SJCRH30 (cell line): ENCODE results near the gene AATF. TPM values are rescaled to one million over a fixed set of nuclear protein-coding genes. Genes with fewer than 3 reads are reported as not detected.

ENCODE experiments used
- DNase-seq, 2 experiments: peaks; one replicate each; pipeline ENCODE4 v3.0.0-alpha.2; 2015 to 2020
- H3K27ac ChIP-seq: fragments of 250-450 bp; sonication (Bioruptor Pico); 2 replicates; pipeline ENCODE4 v1.5.1; 2020; ENCODE audit warnings: mild to moderate bottlenecking, moderate library complexity
- H3K27me3 ChIP-seq: fragments of 250-450 bp; sonication (Bioruptor Pico); 2 replicates; pipeline ENCODE4 v1.5.1; 2020; ENCODE audit warnings: mild to moderate bottlenecking, moderate library complexity
- H3K36me3 ChIP-seq: fragments of 250-450 bp; sonication (Bioruptor Pico); 2 replicates; pipeline ENCODE4 v1.5.1; 2020; ENCODE audit warnings: mild to moderate bottlenecking, moderate library complexity
- H3K4me1 ChIP-seq: fragments of 250-450 bp; sonication (Bioruptor Pico); 2 replicates; pipeline ENCODE4 v1.5.1; 2020; ENCODE audit warnings: mild to moderate bottlenecking, moderate library complexity
- H3K4me3 ChIP-seq: fragments of 250-450 bp; sonication (Bioruptor Pico); 2 replicates; pipeline ENCODE4 v1.5.1; 2020; ENCODE audit warnings: mild to moderate bottlenecking, moderate library complexity
- H3K9me3 ChIP-seq: fragments of 250-450 bp; sonication (Bioruptor Pico); replicated peaks from 2 replicates; pipeline ENCODE4 v1.5.1; 2020; ENCODE audit warnings: mild to moderate bottlenecking, moderate library complexity
- total RNA-seq: library from RNA; depleted of rRNA; stranded (reverse); fragments of >200 nt; shearing (Covaris generic); gene quantifications from 2 replicates; pipeline ENCODE4 v1.2.3, GENCODE V29; 2014

AATF gene
- total RNA-seq, 1 experiment from 2014 or later: 65.3 TPM

- H3K27me3 ChIP-seq: peaks cover 30% of the 10 kb centered on the region
- no peaks in the 10 kb centered on the region for H3K36me3 ChIP-seq
- DNase-seq: peak; percentile 54 to 56
- peak overlapping the region; percentile 75 for H3K4me3 ChIP-seq
- H3K4me1 ChIP-seq: 0 out of 2 replicates have a peak, but pooled peaks cover 5% of the 10 kb centered on the region
- H3K27ac ChIP-seq: no peak overlapping the region
- H3K9me3 ChIP-seq: no peaks in the 10 kb centered on the region
Observed at GRCh38 chr17:36934692-36935630, 13.8 kb upstream of the AATF start.

- peaks cover 30% of the 10 kb centered on the region for H3K27me3 ChIP-seq
Observed at GRCh38 chr17:36935671-36936454, 12.9 kb upstream of the AATF start.

GRCh38 chr17:36936455-36937000 is 12.2 kb upstream of the AATF start:
- H3K27ac ChIP-seq: no peak overlapping the region
- DNase-seq: peak; percentile 71 to 80

More at GRCh38 chr17:36935671-36936454, 12.9 kb upstream of the AATF start:
- Histone ChIP-seq H3K4me1 (0 out of 2 replicates have a peak, but pooled peaks cover 5% of the 10 kb centered on the region), H3K9me3 (no peaks in the 10 kb centered on the region), H3K27ac (no peak overlapping the region), H3K36me3 (no peaks in the 10 kb centered on the region), H3K4me3 (peak overlapping the region; percentile 75)
- peak; percentile 43 to 56 for DNase-seq

GRCh38 chr17:36937001-36937958 is 11.5 kb upstream of the AATF start, which contains the start of gene LHX1:
TSS of gene LHX1 (plus strand) at chr17:36937475. CDS start at chr17:36938198, 723 bp downstream.
- Histone ChIP-seq H3K27ac (no peak within 1 kb of the TSS), H3K4me1 (no peaks in the 10 kb centered on the region), H3K36me3 (no peaks in the 10 kb centered on the region), H3K27me3 (peaks cover 21% of the 10 kb centered on the region), H3K9me3 (no peaks in the 10 kb centered on the region), H3K4me3 (peak within 1 kb of the TSS; percentile 75)
- peak in 1 of 2 experiments; percentile 49 for DNase-seq

More at GRCh38 chr17:36936455-36937000, 12.2 kb upstream of the AATF start:
- Histone ChIP-seq H3K4me1 (0 out of 2 replicates have a peak, but pooled peaks cover 5% of the 10 kb centered on the region), H3K36me3 (no peaks in the 10 kb centered on the region), H3K9me3 (no peaks in the 10 kb centered on the region), H3K27me3 (peaks cover 23% of the 10 kb centered on the region), H3K4me3 (peak overlapping the region; percentile 75)

GRCh38 chr17:36937959-36938565 is 10.7 kb upstream of the AATF start:
- Histone ChIP-seq H3K4me3 (peak overlapping the region; percentile 75), H3K27ac (no peak overlapping the region), H3K9me3 (no peaks in the 10 kb centered on the region), H3K36me3 (no peaks in the 10 kb centered on the region), H3K4me1 (no peaks in the 10 kb centered on the region), H3K27me3 (peaks cover 17% of the 10 kb centered on the region)
- no peak for DNase-seq

- no peaks in the 10 kb centered on the region for H3K4me1 ChIP-seq
- H3K27me3 ChIP-seq: peaks cover 17% of the 10 kb centered on the region
- no peaks in the 10 kb centered on the region for H3K36me3 ChIP-seq
- H3K27ac ChIP-seq: no peak overlapping the region
- no peaks in the 10 kb centered on the region for H3K9me3 ChIP-seq
- no peak overlapping the region for H3K4me3 ChIP-seq
- DNase-seq: no peak
Observed at GRCh38 chr17:36938566-36939051, 10.1 kb upstream of the AATF start.

GRCh38 chr17:36939052-36939801 is 9.5 kb upstream of the AATF start:
- H3K27me3 ChIP-seq: peaks cover 17% of the 10 kb centered on the region
- H3K4me1 ChIP-seq: no peaks in the 10 kb centered on the region
- DNase-seq: no peak
- H3K9me3 ChIP-seq: no peaks in the 10 kb centered on the region
- no peak overlapping the region for H3K4me3 ChIP-seq
- H3K36me3 ChIP-seq: no peaks in the 10 kb centered on the region
- no peak overlapping the region for H3K27ac ChIP-seq

GRCh38 chr17:36939802-36940312 is 8.9 kb upstream of the AATF start:
- no peaks in the 10 kb centered on the region for H3K9me3 ChIP-seq

GRCh38 chr17:36940313-36941264 is 8.2 kb upstream of the AATF start:
- Histone ChIP-seq H3K4me1 (no peaks in the 10 kb centered on the region), H3K27ac (no peak overlapping the region), H3K36me3 (no peaks in the 10 kb centered on the region), H3K27me3 (peaks cover 17% of the 10 kb centered on the region), H3K9me3 (no peaks in the 10 kb centered on the region), H3K4me3 (no peak overlapping the region)
- DNase-seq: no peak

More at GRCh38 chr17:36939802-36940312, 8.9 kb upstream of the AATF start:
- H3K4me1 ChIP-seq: no peaks in the 10 kb centered on the region
- H3K36me3 ChIP-seq: no peaks in the 10 kb centered on the region
- peaks cover 17% of the 10 kb centered on the region for H3K27me3 ChIP-seq
- no peak overlapping the region for H3K27ac ChIP-seq
- H3K4me3 ChIP-seq: no peak overlapping the region
- no peak for DNase-seq

GRCh38 chr17:36941265-36942010 is 7.3 kb upstream of the AATF start:
- Histone ChIP-seq H3K4me3 (no peak overlapping the region), H3K27ac (no peak overlapping the region), H3K9me3 (no peaks in the 10 kb centered on the region), H3K4me1 (no peaks in the 10 kb centered on the region), H3K36me3 (no peaks in the 10 kb centered on the region), H3K27me3 (peaks cover 17% of the 10 kb centered on the region)
- DNase-seq: no peak

- peaks cover 16% of the 10 kb centered on the region for H3K27me3 ChIP-seq
- no peak for DNase-seq
- no peaks in the 10 kb centered on the region for H3K36me3 ChIP-seq
- H3K27ac ChIP-seq: no peak overlapping the region
- no peaks in the 10 kb centered on the region for H3K9me3 ChIP-seq
- H3K4me1 ChIP-seq: no peaks in the 10 kb centered on the region
- H3K4me3 ChIP-seq: no peak overlapping the region
Observed at GRCh38 chr17:36942019-36942599, 6.6 kb upstream of the AATF start.
